ENCODE measurements around the gene SNED1. TPM values are rescaled to one million over a fixed set of nuclear protein-coding genes. Genes with fewer than 3 reads are reported as not detected.

The SNED1 gene
- polyA plus RNA-seq, 1 donor from 2014 or later: 17.0 TPM

GRCh38 chr2:241061275-241061674 is 62.9 kb downstream of the SNED1 start:
- Mint-ChIP-seq H3K4me1 (peaks cover 0 to 10% (median 3%) of the 10 kb centered on the region in 3 donors), H3K4me3 (no peak overlapping the region), H3K27ac (peak overlapping the region in 1 of 3 donors; percentile 45)

GRCh38 chr2:241062389-241063092 is 64.1 kb downstream of the SNED1 start:
- Mint-ChIP-seq H3K4me3 (no peak overlapping the region), H3K27me3 (no peaks in the 10 kb centered on the region), H3K36me3 (no peaks in the 10 kb centered on the region), H3K4me1 (peaks cover 0 to 10% (median 3%) of the 10 kb centered on the region in 3 donors), H3K27ac (peak overlapping the region in 1 of 3 donors; percentile 39), H3K9me3 (no peaks in the 10 kb centered on the region)

More at GRCh38 chr2:241061275-241061674, 62.9 kb downstream of the SNED1 start:
- no peaks in the 10 kb centered on the region for H3K27me3 Mint-ChIP-seq
- no peaks in the 10 kb centered on the region for H3K9me3 Mint-ChIP-seq
- no peaks in the 10 kb centered on the region for H3K36me3 Mint-ChIP-seq

GRCh38 chr2:241063093-241063551 is 64.7 kb downstream of the SNED1 start:
- H3K4me1 Mint-ChIP-seq: peaks cover 0 to 7% (median 0%) of the 10 kb centered on the region in 3 donors
- H3K4me3 Mint-ChIP-seq: peak overlapping the region in 1 of 4 donors; percentile 17
- H3K27me3 Mint-ChIP-seq: no peaks in the 10 kb centered on the region
- no peak overlapping the region for H3K27ac Mint-ChIP-seq
- no peaks in the 10 kb centered on the region for H3K36me3 Mint-ChIP-seq
- H3K9me3 Mint-ChIP-seq: no peaks in the 10 kb centered on the region

GRCh38 chr2:241063587-241063986 is 65.2 kb downstream of the SNED1 start:
- peak overlapping the region in 2 of 3 donors; percentile 45 to 87 for H3K27ac Mint-ChIP-seq
- no peaks in the 10 kb centered on the region for H3K9me3 Mint-ChIP-seq
- H3K4me1 Mint-ChIP-seq: peaks cover 0 to 7% (median 0%) of the 10 kb centered on the region in 3 donors
- no peaks in the 10 kb centered on the region for H3K36me3 Mint-ChIP-seq
- peak overlapping the region in 3 of 4 donors; percentile 37 to 63 (median 62) for H3K4me3 Mint-ChIP-seq
- no peaks in the 10 kb centered on the region for H3K27me3 Mint-ChIP-seq

- H3K9me3 Mint-ChIP-seq: no peaks in the 10 kb centered on the region
- no peaks in the 10 kb centered on the region for H3K27me3 Mint-ChIP-seq
- H3K27ac Mint-ChIP-seq: peak overlapping the region in 2 of 3 donors; percentile 45 to 87
These were observed 65.8 kb downstream of the SNED1 start for GRCh38 chr2:241064008-241064801.

GRCh38 chr2:241064802-241065354 is 66.5 kb downstream of the SNED1 start:
- peaks cover 0 to 2% (median 0%) of the 10 kb centered on the region in 3 donors for H3K4me1 Mint-ChIP-seq
- H3K27ac Mint-ChIP-seq: no peak overlapping the region
- no peaks in the 10 kb centered on the region for H3K27me3 Mint-ChIP-seq
- no peaks in the 10 kb centered on the region for H3K36me3 Mint-ChIP-seq
- H3K9me3 Mint-ChIP-seq: no peaks in the 10 kb centered on the region
- peak overlapping the region in 1 of 4 donors; percentile 33 for H3K4me3 Mint-ChIP-seq

More at GRCh38 chr2:241064008-241064801, 65.8 kb downstream of the SNED1 start:
- H3K4me3 Mint-ChIP-seq: peak overlapping the region in 3 of 4 donors; percentile 37 to 68 (median 63)
- no peaks in the 10 kb centered on the region for H3K36me3 Mint-ChIP-seq
- peaks cover 0 to 4% (median 0%) of the 10 kb centered on the region in 3 donors for H3K4me1 Mint-ChIP-seq

GRCh38 chr2:241065355-241065803 is 67.0 kb downstream of the SNED1 start:
- no peaks in the 10 kb centered on the region for H3K9me3 Mint-ChIP-seq
- H3K27me3 Mint-ChIP-seq: no peaks in the 10 kb centered on the region
- H3K4me3 Mint-ChIP-seq: peak overlapping the region in 1 of 4 donors; percentile 33
- peaks cover 0 to 2% (median 0%) of the 10 kb centered on the region in 3 donors for H3K4me1 Mint-ChIP-seq
- H3K27ac Mint-ChIP-seq: no peak overlapping the region
- H3K36me3 Mint-ChIP-seq: no peaks in the 10 kb centered on the region

GRCh38 chr2:241066171-241066892 is 67.9 kb downstream of the SNED1 start:
- H3K9me3 Mint-ChIP-seq: no peaks in the 10 kb centered on the region
- no peaks in the 10 kb centered on the region for H3K27me3 Mint-ChIP-seq
- no peak overlapping the region for H3K27ac Mint-ChIP-seq
- H3K36me3 Mint-ChIP-seq: no peaks in the 10 kb centered on the region
- H3K4me1 Mint-ChIP-seq: no peaks in the 10 kb centered on the region
- peak overlapping the region in 1 of 4 donors; percentile 87 for H3K4me3 Mint-ChIP-seq

- Mint-ChIP-seq H3K36me3 (no peaks in the 10 kb centered on the region), H3K27me3 (no peaks in the 10 kb centered on the region), H3K4me3 (no peak overlapping the region), H3K9me3 (no peaks in the 10 kb centered on the region), H3K4me1 (no peaks in the 10 kb centered on the region), H3K27ac (no peak overlapping the region)
These were observed 68.5 kb downstream of the SNED1 start for GRCh38 chr2:241066893-241067341.

GRCh38 chr2:241067501-241068135 is 69.2 kb downstream of the SNED1 start:
- Mint-ChIP-seq H3K4me1 (no peaks in the 10 kb centered on the region), H3K9me3 (no peaks in the 10 kb centered on the region), H3K27me3 (no peaks in the 10 kb centered on the region), H3K27ac (no peak overlapping the region), H3K36me3 (no peaks in the 10 kb centered on the region), H3K4me3 (no peak overlapping the region)

- Mint-ChIP-seq H3K27ac (peak overlapping the region in 2 of 3 donors; percentile 50 to 82), H3K27me3 (no peaks in the 10 kb centered on the region), H3K36me3 (no peaks in the 10 kb centered on the region), H3K4me3 (no peak overlapping the region), H3K4me1 (no peaks in the 10 kb centered on the region), H3K9me3 (no peaks in the 10 kb centered on the region)
These were observed 69.9 kb downstream of the SNED1 start for GRCh38 chr2:241068136-241068941.

- Mint-ChIP-seq H3K36me3 (peaks cover 2% of the 10 kb centered on the region), H3K4me3 (no peak overlapping the region), H3K9me3 (no peaks in the 10 kb centered on the region), H3K27me3 (no peaks in the 10 kb centered on the region), H3K27ac (peak overlapping the region in 1 of 3 donors; percentile 50), H3K4me1 (no peaks in the 10 kb centered on the region)
These were observed 70.8 kb downstream of the SNED1 start for GRCh38 chr2:241068942-241069810.

Measured in IgD-negative memory B cell (primary cell).